Right hindlimb (tissue), 1 donor: Measurements from ENCODE around the gene CARS1.
A peak's percentile ranks its signal among the peaks of the same experiment; 100 is the strongest.

Experiments used
- DNase-seq: peaks from one replicate; pipeline ENCODE4 v3.0.0-alpha.2; 2018

CARS1 gene

GRCh38 chr11:3057069-3057963, at the start of gene CARS1:
CARS1 (minus strand) TSS chr11:3057423; CDS start chr11:3057367, 56 bp downstream.
- peak; percentile 98 for DNase-seq

GRCh38 chr11:3105791-3106735, 48.8 kb upstream of the CARS1 start:
- DNase-seq: no peak

GRCh38 chr11:3104961-3105790, 48.0 kb upstream of the CARS1 start:
- DNase-seq: no peak

- no peak for DNase-seq
Observed at GRCh38 chr11:3104051-3104714, 47.0 kb upstream of the CARS1 start.

GRCh38 chr11:3103076-3103475, 45.9 kb upstream of the CARS1 start:
- no peak for DNase-seq

GRCh38 chr11:3102641-3102921, 45.4 kb upstream of the CARS1 start:
- DNase-seq: no peak

GRCh38 chr11:3101921-3102640, 44.9 kb upstream of the CARS1 start:
- DNase-seq: no peak

- no peak for DNase-seq
Observed at GRCh38 chr11:3099178-3099577, 42.0 kb upstream of the CARS1 start.

- DNase-seq: no peak
Observed at GRCh38 chr11:3096909-3097530, 39.8 kb upstream of the CARS1 start.

GRCh38 chr11:3095712-3096361, 38.6 kb upstream of the CARS1 start:
- peak; percentile 72 for DNase-seq

- DNase-seq: no peak
Observed at GRCh38 chr11:3094223-3094824, 37.1 kb upstream of the CARS1 start.

GRCh38 chr11:3093281-3094191, 36.3 kb upstream of the CARS1 start:
- no peak for DNase-seq

- DNase-seq: no peak
Observed at GRCh38 chr11:3092603-3093141, 35.4 kb upstream of the CARS1 start.

- DNase-seq: peak; percentile 64
Observed at GRCh38 chr11:3091846-3092602, 34.8 kb upstream of the CARS1 start.

- no peak for DNase-seq
Observed at GRCh38 chr11:3091081-3091845, 34.0 kb upstream of the CARS1 start.

GRCh38 chr11:3090096-3090901, 33.1 kb upstream of the CARS1 start:
- DNase-seq: no peak
